MG63 (cell line): ENCODE measurements around the gene ASPG. TPM values are rescaled to one million over a fixed set of nuclear protein-coding genes. Genes with fewer than 3 reads are reported as not detected.

Experiments used
- DNase-seq: peaks from one replicate; pipeline ENCODE4 v3.0.0-alpha.2; 2020
- H3K27me3 ChIP-seq: fragments of 250-450 bp; sonication (Bioruptor Pico); 2 replicates; pipeline ENCODE4 v1.5.1; 2020; ENCODE audit warnings: mild to moderate bottlenecking, moderate library complexity
- H3K36me3 ChIP-seq: fragments of 250-450 bp; sonication (Bioruptor Pico); 2 replicates; pipeline ENCODE4 v1.5.1; 2020; ENCODE audit warnings: mild to moderate bottlenecking, moderate library complexity
- H3K4me3 ChIP-seq: fragments of 250-450 bp; sonication (Bioruptor Pico); 2 replicates; pipeline ENCODE4 v1.5.1; 2020; ENCODE audit warnings: mild to moderate bottlenecking, moderate library complexity
- H3K9me3 ChIP-seq: fragments of 250-450 bp; sonication (Bioruptor Pico); 2 replicates; pipeline ENCODE4 v1.5.1; 2020; ENCODE audit warnings: mild to moderate bottlenecking, moderate library complexity
- total RNA-seq: library from RNA; depleted of rRNA; stranded (reverse); fragments of >200 nt; shearing (Covaris generic); gene quantifications from 2 replicates; pipeline ENCODE4 v1.2.3, GENCODE V29; 2014; ENCODE audit warnings: low replicate concordance

Gene ASPG
- total RNA-seq, 1 experiment from 2014 or later, result not detected

DNA sequence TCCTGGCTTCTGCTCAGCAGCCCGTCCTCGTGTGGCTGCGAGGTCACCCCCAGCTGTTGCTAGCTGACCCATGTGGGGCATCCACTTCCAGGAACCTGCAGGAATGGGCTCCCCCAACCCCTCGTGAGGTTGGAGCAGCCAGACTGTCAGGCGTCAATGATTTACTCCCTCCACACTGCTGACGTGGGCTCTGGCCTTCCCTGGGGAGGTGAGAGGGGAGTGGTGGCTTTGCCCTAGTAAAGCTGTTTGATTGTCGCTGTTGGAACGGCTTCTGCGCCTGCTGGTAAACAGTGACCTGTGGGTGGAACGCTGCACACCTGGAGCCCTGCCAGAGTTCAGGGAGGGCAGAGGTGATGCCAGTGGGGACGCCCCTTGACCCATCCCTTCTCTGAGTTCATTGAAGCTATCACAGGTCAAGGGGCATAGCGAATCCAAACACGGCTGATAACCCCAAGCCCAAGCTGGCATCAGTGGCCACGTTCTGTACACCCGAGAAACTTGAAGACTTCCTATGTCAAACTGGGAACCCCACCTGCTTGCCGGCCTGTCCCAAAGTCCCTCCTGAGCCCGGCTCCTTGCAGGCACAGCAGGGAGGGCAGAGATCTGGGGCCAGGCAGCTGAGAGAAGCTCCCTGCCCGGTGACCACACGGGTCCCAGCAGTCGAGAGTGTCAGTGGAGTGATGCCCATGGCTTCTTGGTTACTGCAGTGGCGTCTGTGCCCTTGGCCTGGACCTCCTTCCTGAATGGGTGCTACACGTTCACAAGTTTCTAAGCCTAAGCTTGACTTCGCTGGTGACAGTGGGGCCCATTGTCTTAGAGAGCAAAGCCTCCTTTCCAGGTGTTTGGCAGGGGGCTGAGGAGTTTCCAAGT lies 2.7 kb downstream of the ASPG start:
- Histone ChIP-seq H3K27me3 (no peaks in the 10 kb centered on the region), H3K4me3 (no peak overlapping the region), H3K9me3 (no peaks in the 10 kb centered on the region), H3K36me3 (no peaks in the 10 kb centered on the region)
- no peak for DNase-seq

DNA sequence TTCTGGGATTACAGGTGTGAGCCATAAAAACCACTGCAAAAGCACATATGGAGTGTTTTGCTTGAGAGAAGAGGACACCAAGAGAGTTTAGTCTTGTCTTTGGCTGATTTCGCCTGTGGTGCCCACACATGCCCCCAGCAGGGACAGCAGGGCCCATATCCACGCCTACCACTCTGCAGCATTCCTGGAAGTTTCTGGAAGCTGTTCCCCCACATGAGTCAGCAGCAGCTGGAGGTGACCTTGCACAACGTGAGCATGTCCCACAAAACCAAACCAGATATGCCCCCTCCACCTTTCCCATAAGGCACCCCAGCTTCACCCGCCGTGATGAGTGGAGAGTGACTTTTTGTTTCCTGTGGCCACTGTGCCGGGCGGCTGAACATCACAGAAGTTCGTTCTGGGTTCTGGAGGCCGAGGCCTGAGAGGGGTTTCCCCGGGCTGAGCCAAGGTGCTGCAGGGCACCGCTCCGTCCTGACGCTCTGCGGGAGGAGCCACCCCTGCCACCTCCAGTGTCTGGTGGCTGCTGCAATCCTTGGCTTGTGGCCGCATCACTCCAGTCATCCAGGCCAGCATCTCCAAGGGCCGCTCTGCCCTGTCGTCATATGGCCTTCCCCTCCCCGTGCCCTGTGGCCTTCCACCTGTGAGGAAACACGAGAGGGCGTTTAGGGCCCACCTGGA lies 4.7 kb downstream of the ASPG start:
- Histone ChIP-seq H3K27me3 (no peaks in the 10 kb centered on the region), H3K4me3 (no peak overlapping the region), H3K36me3 (no peaks in the 10 kb centered on the region), H3K9me3 (no peaks in the 10 kb centered on the region)
- no peak for DNase-seq

DNA sequence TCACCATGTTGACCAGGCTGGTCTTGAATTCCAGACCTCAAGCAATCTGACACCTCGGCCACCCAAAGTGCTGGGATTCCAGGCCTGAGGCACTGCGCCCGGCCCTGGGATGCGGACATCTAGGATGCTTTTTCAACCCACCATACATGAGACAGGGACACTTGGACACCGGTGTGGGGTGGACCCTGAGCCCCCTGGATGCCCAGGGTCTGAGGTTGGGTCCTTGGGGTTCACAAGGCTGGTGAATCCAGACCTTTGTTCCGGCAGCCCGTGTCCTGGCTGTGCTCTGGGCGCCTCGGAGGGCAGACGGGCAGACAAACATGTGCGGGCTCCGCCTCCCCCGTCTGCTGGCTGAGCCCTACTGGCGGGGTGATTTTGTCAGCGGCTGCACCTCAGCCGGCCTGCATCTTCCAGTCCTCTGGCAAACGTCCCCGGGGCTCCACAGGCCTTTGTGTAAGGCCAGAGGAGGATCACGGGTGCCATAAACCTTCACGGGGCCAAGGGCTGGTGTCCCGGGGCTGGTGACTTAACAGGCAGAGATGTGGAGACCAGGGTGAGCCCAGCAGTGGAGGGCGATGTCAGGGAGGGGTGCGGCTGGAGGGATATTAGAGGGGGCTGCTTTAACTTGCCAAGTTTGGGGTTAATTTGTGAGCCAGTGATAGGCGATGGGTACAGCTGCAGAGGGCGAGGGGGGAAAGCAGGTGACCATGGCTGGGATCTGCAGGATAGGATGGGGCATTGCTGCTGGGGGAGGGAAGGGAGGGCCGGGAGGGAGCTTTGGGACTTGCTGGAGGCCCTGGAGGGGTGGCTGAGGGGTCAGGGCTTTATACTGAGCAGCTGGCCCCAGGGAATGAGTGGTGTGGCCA lies 5.8 kb downstream of the ASPG start:
- Histone ChIP-seq H3K4me3 (no peak overlapping the region), H3K9me3 (no peaks in the 10 kb centered on the region), H3K27me3 (no peaks in the 10 kb centered on the region), H3K36me3 (no peaks in the 10 kb centered on the region)
- DNase-seq, result no peak

DNA sequence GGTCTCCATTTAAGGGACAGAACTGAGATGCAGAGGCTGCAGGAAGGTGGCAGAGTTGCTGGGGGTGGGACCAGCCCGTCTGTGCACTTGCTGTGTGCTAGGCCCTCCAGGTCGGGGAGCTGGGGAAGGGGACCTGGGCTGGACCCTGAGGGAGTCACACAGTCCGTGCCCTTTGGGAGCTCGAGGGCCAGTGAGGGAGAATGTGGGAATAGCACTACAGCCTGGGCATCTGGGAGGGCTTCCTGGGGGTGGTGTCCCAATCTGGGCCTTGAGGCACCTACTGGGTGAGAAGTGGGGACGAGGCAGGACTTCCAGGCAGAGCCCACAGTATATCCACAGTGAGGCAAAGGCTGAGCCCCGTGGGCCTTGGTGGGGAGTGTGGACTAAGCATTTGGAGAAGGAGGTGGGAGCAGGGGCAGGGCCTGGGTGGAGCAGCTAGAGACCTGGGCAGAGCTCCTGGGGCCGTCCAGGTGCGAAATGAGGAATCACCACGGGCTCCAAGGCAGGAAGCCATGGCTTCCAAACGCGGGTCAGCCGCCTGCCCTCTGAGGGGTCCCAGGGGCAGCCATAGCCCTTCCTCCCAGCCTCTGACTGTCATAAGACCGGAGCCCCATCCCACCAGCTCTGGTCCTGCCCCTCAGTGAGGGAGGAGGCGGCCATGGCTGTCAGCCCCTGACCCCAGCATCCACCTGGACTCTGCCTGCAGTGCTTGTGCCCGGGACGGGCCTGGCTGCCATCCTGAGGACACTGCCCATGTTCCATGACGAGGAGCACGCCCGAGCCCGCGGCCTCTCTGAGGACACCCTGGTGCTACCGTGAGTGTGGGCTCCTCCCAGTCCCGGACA lies 6.6 kb downstream of the ASPG start:
- H3K27me3 ChIP-seq, result no peaks in the 10 kb centered on the region
- no peak overlapping the region for H3K4me3 ChIP-seq
- no peak for DNase-seq
- H3K9me3 ChIP-seq, result no peaks in the 10 kb centered on the region
- no peaks in the 10 kb centered on the region for H3K36me3 ChIP-seq

DNA sequence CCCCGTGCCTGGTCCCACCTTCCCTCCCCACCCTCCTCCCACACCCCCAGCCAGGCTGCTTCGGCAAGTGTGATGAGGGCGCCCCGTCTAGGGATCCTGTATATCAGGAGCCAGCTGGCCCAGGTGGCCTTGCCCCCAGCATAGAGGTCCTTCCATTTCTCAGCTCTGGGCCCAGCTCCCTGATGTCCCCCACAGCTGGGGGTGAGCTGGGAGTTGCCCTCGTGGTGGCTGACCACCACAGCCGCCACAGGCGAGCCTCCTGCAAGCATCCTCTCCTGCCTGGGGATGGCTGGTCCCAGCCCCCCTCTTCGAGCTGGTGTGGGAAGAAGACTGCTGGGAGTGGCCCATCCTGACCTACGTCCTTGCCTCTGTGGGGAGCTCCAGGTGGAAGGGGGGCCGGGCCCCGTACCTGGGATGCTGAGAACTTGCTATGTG lies 7.4 kb downstream of the ASPG start:
- Histone ChIP-seq H3K36me3 (no peaks in the 10 kb centered on the region), H3K4me3 (no peak overlapping the region), H3K9me3 (no peaks in the 10 kb centered on the region), H3K27me3 (no peaks in the 10 kb centered on the region)
- DNase-seq, result no peak

DNA sequence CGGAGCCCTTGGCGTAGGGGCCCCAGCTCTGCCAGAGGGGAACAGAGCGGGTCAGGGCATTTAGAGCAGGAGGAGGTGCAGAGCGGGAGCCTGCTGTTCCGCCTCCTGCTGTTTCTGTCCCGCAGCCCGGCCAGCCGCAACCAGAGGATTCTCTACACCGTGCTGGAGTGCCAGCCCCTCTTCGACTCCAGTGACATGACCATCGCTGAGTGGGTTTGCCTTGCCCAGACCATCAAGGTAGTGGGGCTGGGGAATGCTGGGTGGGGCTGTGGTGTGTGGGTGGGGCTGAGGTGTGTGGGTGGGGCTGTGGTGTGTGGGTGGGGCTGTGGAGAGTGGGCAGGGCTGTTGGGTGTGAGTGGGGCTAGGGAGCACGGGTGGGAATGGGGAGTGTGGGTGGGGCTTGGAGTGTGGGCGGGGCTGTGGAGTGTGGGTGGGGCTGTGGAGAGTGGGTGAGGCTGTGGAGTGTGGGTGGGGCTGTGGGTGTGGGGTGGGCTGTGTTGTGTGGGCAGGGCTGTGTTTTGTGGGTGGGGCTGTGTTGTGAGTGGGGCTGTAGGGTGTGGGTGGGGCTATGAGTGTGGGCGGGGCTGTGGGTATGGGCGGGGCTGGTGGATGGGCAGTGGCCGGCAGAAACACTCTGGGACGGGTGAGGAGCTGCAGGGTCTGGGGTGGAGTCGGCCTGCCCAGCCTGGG lies 8.0 kb downstream of the ASPG start:
- DNase-seq, result no peak

DNA sequence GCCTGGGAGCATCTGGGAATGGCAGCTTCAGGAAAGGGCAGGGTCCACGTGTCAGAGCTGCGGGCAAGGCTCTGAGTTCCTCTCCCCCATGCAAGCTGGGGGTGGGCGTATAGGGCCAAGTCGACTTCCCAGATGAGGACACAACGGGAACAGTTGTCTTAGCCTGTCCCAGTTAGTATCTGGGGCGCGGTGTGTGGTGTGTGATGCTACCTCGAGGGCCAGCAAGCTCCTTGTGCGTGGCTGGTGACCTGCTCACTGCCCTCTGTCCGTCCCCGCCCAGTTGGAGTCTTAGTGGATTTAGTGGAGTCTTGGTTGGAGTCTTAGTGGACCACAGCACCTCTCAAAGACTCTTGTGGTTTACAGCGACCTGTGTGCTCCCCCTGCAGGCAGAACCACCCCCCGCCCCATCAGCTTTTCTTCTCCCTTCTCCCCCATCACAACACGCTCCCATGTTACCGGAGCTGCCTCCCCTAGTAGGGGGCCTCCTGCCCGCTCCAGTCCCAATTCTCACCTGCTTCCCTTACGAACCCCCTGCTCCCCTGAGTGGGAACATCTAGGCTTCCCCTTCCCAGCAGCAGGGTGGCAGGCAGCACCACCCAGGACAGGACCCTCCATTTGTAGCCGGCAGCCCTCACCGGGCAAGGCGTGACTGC lies 8.7 kb downstream of the ASPG start:
- Histone ChIP-seq H3K36me3 (no peaks in the 10 kb centered on the region), H3K9me3 (no peaks in the 10 kb centered on the region), H3K4me3 (no peak overlapping the region), H3K27me3 (no peaks in the 10 kb centered on the region)
- no peak for DNase-seq

More for the DNA sequence above, 8.0 kb downstream of the ASPG start:
- Histone ChIP-seq H3K4me3 (no peak overlapping the region), H3K27me3 (no peaks in the 10 kb centered on the region), H3K9me3 (no peaks in the 10 kb centered on the region), H3K36me3 (no peaks in the 10 kb centered on the region)

DNA sequence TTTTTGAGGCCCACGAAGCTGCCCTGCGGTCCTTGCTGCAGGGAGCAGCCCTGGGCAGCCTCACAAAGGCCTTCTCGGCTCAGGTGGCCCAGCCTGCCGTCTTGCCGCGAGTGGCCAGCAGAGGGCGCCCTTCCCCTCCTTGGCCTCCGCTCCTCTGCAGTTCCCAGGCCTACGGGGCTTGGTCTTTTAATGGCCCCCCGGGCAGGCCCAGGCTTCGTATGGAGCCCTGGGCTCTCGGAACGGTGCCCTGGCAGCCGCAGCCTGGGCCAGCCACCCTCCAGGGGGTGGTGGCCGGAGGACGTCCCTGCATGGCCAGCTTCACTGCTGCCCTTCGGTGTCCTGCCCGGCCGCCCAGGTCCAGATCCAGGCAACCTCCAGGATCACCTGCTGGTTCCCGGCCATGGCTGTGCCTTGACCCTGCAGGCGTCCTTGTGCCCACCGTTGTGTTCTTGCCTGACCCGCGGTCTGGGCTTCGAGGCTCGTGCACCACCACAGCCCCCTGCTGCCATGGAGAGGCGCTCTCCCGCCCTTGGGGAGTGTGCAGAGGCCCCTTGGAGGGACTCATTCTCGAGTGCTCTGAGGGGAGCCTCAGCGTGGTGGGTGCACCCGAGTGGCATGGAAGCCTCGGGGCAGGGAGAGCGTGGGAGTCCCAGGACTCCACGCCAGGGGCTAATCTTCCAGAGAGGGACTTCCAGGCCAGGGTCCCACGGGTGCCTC lies 9.4 kb downstream of the ASPG start:
- peak; percentile 31 for DNase-seq
- H3K4me3 ChIP-seq, result no peak overlapping the region
- no peaks in the 10 kb centered on the region for H3K9me3 ChIP-seq
- no peaks in the 10 kb centered on the region for H3K27me3 ChIP-seq
- H3K36me3 ChIP-seq, result no peaks in the 10 kb centered on the region

DNA sequence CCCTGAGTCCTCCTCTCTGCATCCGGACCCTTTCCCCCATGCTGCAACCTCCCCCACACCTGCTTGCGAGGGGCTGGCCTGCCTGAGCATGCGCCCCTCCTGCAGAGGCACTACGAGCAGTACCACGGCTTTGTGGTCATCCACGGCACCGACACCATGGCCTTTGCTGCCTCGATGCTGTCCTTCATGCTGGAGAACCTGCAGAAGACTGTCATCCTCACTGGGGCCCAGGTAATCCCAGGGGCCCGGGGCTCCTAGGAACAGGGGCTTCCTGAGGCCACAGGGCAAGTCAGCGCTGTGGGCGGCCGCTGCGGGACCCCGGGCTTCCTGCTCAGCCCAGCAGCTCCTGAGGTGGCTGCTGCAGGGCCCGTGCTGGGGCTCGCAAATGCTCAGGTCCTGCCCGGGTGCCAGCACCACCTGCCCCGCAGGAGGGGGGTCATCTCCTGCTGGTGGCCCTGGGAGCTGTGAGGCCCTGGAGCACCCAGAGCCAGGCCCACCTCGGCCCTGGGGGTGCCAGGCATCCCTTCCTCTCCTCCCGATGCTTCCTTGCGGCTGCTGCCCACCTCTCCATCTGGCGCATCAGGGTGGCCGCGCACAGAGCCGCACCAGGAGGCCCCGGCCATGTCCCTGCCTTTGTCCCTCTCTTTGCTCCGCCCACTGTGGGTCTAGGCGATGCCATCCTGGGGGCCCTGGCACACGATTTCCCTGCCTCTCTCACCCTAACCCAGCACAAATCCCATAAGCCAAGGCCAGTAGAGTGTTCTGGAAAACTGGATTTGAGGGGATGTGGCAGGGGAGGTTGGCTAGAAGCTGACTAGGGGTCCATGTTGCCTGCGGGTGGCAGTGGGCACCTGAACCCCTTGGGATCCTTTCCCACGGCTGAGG lies 10.2 kb downstream of the ASPG start:
- Histone ChIP-seq H3K9me3 (no peaks in the 10 kb centered on the region), H3K27me3 (no peaks in the 10 kb centered on the region), H3K4me3 (no peak overlapping the region), H3K36me3 (no peaks in the 10 kb centered on the region)
- DNase-seq, result no peak

DNA sequence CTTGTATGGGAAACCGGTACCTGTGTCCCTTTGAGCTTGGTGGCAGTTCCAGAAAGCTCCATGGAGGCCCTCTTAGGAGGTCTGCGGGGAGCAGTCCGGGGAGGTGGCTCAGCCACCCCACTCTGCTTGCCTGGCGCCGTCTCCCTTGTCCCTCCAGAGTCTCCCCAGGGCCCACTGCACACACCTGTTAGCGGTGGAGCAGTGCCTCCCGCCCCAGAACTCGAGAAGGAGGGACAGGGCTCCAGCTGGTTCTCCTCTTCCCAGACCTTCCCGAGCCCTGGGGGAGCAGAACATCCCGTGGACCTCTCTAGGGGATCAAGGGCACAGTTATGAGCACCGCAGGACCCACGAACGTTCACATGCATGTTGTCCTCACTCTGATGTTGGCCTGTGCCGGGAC lies 10.8 kb downstream of the ASPG start:
- H3K9me3 ChIP-seq, result no peaks in the 10 kb centered on the region
- H3K27me3 ChIP-seq, result no peaks in the 10 kb centered on the region
- H3K36me3 ChIP-seq, result no peaks in the 10 kb centered on the region
- no peak for DNase-seq
- no peak overlapping the region for H3K4me3 ChIP-seq

DNA sequence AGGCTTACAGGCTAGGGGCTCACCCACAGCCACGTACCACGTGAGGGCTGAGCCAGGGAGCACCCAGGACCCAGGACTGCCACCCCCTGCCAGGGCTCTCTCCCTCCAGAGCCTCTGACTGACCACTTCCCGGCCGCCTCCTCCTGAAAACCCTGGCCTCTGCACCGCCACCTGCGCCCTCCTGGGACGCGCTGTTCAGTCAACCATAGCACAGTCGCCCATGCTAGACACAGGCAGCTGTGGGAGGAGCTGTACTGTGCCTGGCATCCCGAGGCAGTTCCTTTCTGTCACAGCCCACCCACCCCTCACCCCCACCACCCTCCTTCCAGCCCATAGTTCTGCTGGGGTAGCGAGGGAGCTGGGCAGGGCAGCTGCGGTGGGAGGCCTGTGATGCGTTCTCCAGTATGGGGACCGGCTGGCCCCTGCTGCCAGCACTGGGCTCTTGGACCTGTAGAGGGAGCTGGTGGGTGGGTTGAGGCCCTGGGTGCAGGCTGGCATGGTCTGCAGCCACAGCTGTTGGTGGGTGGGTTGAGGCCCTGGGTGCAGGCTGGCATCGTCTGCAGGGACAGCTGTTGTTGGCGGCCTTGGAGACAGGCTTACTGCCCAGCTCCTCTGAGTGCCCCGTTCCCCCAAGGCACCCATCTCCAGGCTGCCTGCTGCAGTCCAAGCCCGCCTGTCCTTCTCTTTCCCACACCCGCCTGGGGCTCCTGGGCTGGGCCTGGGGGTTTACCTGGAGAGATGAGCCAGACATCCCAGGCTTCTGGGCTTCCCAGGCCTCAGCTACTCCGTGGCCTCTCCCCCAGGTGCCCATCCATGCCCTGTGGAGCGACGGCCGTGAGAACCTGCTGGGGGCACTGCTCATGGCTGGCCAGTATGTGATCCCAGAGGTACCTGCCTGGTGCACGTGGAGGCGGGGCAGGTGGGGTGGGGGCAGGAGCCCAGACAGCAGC lies 11.5 kb downstream of the ASPG start:
- Histone ChIP-seq H3K9me3 (no peaks in the 10 kb centered on the region), H3K36me3 (no peaks in the 10 kb centered on the region), H3K4me3 (no peak overlapping the region), H3K27me3 (no peaks in the 10 kb centered on the region)
- no peak for DNase-seq

DNA sequence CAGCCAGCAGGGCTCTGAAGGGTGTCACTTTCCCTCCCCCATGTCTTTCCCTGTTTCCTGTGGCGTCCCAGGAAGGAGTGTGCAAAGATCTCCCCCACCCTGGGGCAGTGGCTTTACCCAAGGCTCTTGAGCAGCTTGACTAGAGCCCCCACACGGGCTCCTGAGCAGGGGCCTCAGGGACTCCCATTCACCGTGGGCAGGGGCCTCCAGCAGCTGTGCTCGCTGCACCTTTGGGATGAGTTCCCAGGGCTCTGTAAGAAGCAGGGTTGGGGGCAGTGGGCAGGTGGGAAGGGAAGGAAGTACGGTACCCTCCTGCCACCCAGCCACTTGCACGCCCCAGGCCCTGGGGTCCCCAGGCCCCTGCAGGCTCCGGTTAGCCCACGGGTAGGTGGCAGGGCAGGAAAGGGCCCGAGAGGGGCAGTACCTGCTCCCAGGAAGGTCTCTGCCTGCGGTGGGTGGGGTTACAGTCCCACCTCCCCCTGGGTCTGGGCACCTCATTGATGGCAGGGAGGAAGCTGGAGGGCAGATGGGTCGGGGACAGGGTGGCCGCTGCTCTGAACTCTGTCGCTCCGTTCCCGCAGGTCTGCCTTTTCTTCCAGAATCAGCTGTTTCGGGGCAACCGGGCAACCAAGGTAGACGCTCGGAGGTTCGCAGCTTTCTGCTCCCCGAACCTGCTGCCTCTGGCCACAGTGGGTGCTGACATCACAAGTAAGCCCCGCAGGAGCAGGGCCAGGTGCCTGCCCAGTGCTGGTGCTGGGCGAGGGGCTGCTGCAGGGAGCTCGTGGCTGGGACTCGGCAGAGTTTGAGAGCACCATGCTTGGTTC lies 13.0 kb downstream of the ASPG start:
- Histone ChIP-seq H3K4me3 (no peak overlapping the region), H3K27me3 (no peaks in the 10 kb centered on the region), H3K36me3 (no peaks in the 10 kb centered on the region), H3K9me3 (no peaks in the 10 kb centered on the region)
- DNase-seq, result no peak
